ENCODE results near the gene APOA1.

APOA1 gene

GRCh38 chr11:116875194-116875593, 37.8 kb upstream of the APOA1 start:
- TF ChIP-seq, protein P1, sequence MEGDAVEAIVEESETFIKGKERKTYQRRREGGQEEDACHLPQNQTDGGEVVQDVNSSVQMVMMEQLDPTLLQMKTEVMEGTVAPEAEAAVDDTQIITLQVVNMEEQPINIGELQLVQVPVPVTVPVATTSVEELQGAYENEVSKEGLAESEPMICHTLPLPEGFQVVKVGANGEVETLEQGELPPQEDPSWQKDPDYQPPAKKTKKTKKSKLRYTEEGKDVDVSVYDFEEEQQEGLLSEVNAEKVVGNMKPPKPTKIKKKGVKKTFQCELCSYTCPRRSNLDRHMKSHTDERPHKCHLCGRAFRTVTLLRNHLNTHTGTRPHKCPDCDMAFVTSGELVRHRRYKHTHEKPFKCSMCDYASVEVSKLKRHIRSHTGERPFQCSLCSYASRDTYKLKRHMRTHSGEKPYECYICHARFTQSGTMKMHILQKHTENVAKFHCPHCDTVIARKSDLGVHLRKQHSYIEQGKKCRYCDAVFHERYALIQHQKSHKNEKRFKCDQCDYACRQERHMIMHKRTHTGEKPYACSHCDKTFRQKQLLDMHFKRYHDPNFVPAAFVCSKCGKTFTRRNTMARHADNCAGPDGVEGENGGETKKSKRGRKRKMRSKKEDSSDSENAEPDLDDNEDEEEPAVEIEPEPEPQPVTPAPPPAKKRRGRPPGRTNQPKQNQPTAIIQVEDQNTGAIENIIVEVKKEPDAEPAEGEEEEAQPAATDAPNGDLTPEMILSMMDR (IDR thresholded peaks at IDR 0.05; ENCODE audit: insufficient read depth, low read depth, low read length, missing control alignments) = no peak
- H3K4me3 ChIP-seq (ENCODE audit: low read length) = no peak overlapping the region
- no peak for DNase-seq (ENCODE audit: low read depth)

GRCh38 chr11:116874251-116874650, 36.8 kb upstream of the APOA1 start:
- H3K4me3 ChIP-seq (ENCODE audit: low read length) = no peak overlapping the region
- peak; percentile 23 for DNase-seq (ENCODE audit: low read depth)
- TF ChIP-seq, protein P1 (IDR thresholded peaks at IDR 0.05; ENCODE audit: insufficient read depth, low read depth, low read length, missing control alignments) = no peak

DNA sequence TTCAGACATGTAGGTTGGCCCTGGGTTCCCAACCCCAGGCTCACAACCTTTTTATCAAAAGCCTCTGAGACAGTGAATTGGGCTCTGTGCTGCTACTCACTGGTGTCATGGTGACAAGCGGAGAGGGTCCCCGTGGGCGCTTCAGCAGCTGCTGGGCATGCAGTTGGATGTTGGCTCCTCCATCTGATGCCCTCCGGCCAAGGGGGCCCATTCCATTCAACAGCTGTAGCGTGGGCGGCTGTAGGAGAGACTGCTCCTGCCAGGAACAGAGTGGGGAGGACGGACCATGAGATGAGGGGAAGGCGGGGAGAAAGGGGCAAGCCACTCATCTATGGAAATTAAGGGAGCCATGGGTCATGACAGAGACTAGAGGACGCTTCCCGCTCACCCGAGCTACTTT, 36.0 kb upstream of the APOA1 start:
- no peak overlapping the region for H3K4me3 ChIP-seq (ENCODE audit: low read length)
- TF ChIP-seq, protein P1 (IDR thresholded peaks at IDR 0.05; ENCODE audit: insufficient read depth, low read depth, low read length, missing control alignments) = no peak
- DNase-seq (ENCODE audit: low read depth) = no peak

- TF ChIP-seq, protein P1 (IDR thresholded peaks at IDR 0.05; ENCODE audit: insufficient read depth, low read depth, low read length, missing control alignments) = no peak
Observed at GRCh38 chr11:116871248-116871647, 33.8 kb upstream of the APOA1 start.

GRCh38 chr11:116870054-116870453, 32.6 kb upstream of the APOA1 start:
- no peak for DNase-seq (ENCODE audit: low read depth)
- TF ChIP-seq, protein P1 (IDR thresholded peaks at IDR 0.05; ENCODE audit: insufficient read depth, low read depth, low read length, missing control alignments) = no peak
- no peak overlapping the region for H3K4me3 ChIP-seq (ENCODE audit: low read length)

More at GRCh38 chr11:116871248-116871647, 33.8 kb upstream of the APOA1 start:
- no peak overlapping the region for H3K4me3 ChIP-seq (ENCODE audit: low read length)
- peak; percentile 83 for DNase-seq (ENCODE audit: low read depth)

GRCh38 chr11:116869610-116870009, 32.2 kb upstream of the APOA1 start:
- no peak for DNase-seq (ENCODE audit: low read depth)
- no peak overlapping the region for H3K4me3 ChIP-seq (ENCODE audit: low read length)
- TF ChIP-seq, protein P1 (IDR thresholded peaks at IDR 0.05; ENCODE audit: insufficient read depth, low read depth, low read length, missing control alignments) = no peak

DNA sequence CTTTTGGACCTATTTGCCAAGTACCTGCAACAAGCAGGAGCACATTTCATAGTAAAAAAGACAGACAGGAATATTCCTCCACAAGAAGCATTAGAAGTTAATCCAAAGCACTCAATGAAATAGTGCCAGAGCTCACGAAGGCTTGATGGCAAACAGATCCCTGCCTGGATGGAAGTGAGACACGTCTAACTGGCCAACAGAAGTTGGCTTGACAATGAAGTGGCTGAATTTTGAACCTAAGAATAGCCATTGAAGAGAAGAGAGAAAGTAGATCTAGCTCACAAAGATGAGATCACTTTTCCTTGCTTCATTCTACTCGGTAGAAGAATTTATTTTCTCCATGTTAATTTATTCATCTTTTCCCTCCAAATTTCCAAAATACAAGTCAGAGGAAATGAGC, 30.6 kb upstream of the APOA1 start:
- TF ChIP-seq, protein P1 (IDR thresholded peaks at IDR 0.05; ENCODE audit: insufficient read depth, low read depth, low read length, missing control alignments) = no peak
- no peak for DNase-seq (ENCODE audit: low read depth)
- no peak overlapping the region for H3K4me3 ChIP-seq (ENCODE audit: low read length)

Data from epithelial cell of esophagus (primary cell).